ENCODE data around the gene GFPT1. TPM values are rescaled to one million over a fixed set of nuclear protein-coding genes. Genes with fewer than 3 reads are reported as not detected.

The GFPT1 gene
- total and polyA plus RNA-seq, 9 of the 15 experiments (the other 6 are each of a cell fraction or from before 2014, with no cell fraction given): 6.6 to 38.3 (median 15.9) TPM

DNA sequence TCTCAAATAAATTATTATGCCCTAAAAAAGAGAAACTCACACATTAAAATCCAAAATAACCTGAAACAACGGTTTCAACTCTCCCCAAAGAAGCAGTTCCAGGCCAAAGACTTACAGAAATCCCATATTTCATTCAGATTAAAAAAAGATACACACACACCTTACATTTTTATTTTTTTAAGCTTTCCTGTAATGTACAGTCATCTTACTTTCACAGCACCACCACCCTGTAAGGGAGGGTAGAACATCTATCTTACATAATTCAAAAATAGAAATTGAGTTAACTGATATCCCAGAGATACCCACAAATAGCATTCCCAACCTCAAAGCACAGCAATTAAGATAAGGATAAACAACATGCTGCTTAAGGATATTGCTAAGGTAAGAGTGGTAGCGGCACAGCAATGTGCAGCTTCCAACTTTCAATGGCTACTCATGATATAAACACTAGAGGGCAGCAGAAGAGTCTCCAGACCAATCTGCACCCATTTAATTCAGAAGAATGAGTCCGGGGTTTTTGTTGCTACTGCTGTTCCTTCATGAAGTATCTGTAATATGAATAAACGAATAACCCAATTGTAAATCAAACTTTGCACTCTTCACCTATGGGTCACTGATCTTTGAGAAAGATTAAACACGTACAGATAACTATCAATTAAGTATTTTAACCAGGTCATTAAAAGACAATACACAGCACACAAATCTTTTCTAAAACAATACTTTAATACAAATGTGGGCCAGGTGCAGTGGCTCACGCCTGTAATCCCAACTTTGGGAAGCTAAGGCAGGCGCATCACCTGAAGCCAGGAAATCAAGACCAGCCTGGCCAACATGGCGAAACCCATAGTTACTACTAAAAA lies 11.3 kb downstream of the GFPT1 start:
- no peak overlapping the region for H3K9ac ChIP-seq (ENCODE audit: insufficient read depth in 1 of 2, low read depth in 2 of 2, low read length in 2 of 2)
- H3K36me3 ChIP-seq (ENCODE audit: control insufficient read depth, insufficient read depth, low read length): peaks cover 25% of the 10 kb centered on the region; the same call in 2 of the 3 replicates
- H3K9me1 ChIP-seq (ENCODE audit: control insufficient read depth, insufficient read depth, low read length): no peaks in the 10 kb centered on the region
- ChIA-PET POLR2A (interaction anchor here (0.7 to 3.5 kb wide), 8 partner anchors 10 to 748 kb away, joined by 3 to 17 read pairs (median 6); partner anchors contain the start of genes GFPT1 and NFU1), CTCF (ENCODE audit: low intra/inter-chr PET ratio) (interaction anchor here (0.9 kb wide), 2 partner anchors 100 to 339 kb away, joined by 3 to 4 read pairs; no protein-coding TSS in a partner anchor)
- BruUV-seq (replicated peaks): no TSS peak
- 0 out of 3 replicates have a peak overlapping the region, but pooled peaks have one; percentile 14 for H3K27ac ChIP-seq (ENCODE audit: extremely low read depth, low read depth, low read length)
- intact Hi-C loops (cut with micrococcal nuclease): loop anchor here (1.0 to 10.0 kb wide), 4 partner anchors 12 to 337 kb away; partner anchors contain the start of genes GFPT1 and NFU1
- DNase-seq (ENCODE audit: extremely low read depth in 1 of 4, low spot score in 3 of 4) (peak; percentile 39 to 68 (median 52)), FAIRE-seq (peak; percentile 61), ATAC-seq (peak; percentile 85)
- peaks cover 0 to 5% of the 10 kb centered on the region in 2 experiments; a peak in 2 of 5 replicates for H3K4me1 ChIP-seq (replicated peaks in 1 of 2; ENCODE audit: control insufficient read depth in 2 of 2, insufficient read depth in 2 of 2, low read length in 2 of 2)
- H3K27me3 ChIP-seq (ENCODE audit: control insufficient read depth in 2 of 2, insufficient read depth in 2 of 2, low read length in 2 of 2): no peaks in the 10 kb centered on the region
- no peaks in the 10 kb centered on the region for H3K9me3 ChIP-seq (replicated peaks; ENCODE audit: control insufficient read depth, insufficient read depth, low read depth, low read length)
- H3K4me3 ChIP-seq: no peak overlapping the region
- H2AFZ ChIP-seq (ENCODE audit: low read depth, low read length): no peak overlapping the region
- H3K4me2 ChIP-seq (ENCODE audit: insufficient read depth, low read length): no peak overlapping the region
- in situ Hi-C loops (cut with MboI): no loop called here
- peaks cover 26% of the 10 kb centered on the region; the same call in 1 of the 2 replicates for H4K20me1 ChIP-seq (replicated peaks; ENCODE audit: control insufficient read depth, insufficient read depth, low read length)
- peaks cover 73% of the 10 kb centered on the region for H3K79me2 ChIP-seq (ENCODE audit: control insufficient read depth, insufficient read depth, low read length)
- 44% methylated on average over 8 of the region's 8 CpGs for WGBS (ENCODE audit: insufficient coverage, low coverage, missing lambda C conversion rate)
- TF ChIP-seq MEF2D (tag; conservative IDR thresholded peaks at IDR 0.05; ENCODE audit: low read depth) (peak; percentile 68; the same call in 1 of the 2 replicates), NFE2 (IDR thresholded peaks at IDR 0.05; ENCODE audit: low read depth) (peak; percentile 6; the same call in 1 of the 2 replicates), FOXJ3 (CRISPR knock-in tag; IDR thresholded peaks at IDR 0.05) (no peak), SMC3 (conservative IDR thresholded peaks at IDR 0.05; ENCODE audit: insufficient read depth, low read depth, low read length) (0 out of 2 replicates have a peak, but pooled peaks have one; percentile 25), DACH1 (IDR thresholded peaks at IDR 0.05; ENCODE audit: partially characterized antibody) (peak; percentile 18), YY1 (IDR thresholded peaks at IDR 0.05; ENCODE audit: borderline replicate concordance in 1 of 3, control insufficient read depth in 1 of 3, extremely low read depth in 1 of 3, insufficient read depth in 3 of 3, insufficient read length in 1 of 3, insufficient replicate concordance in 2 of 3, low read depth in 1 of 3, low read length in 2 of 3) (peak in 1 of 3 experiments; percentile 37), GATAD2B (IDR thresholded peaks at IDR 0.05; ENCODE audit: borderline replicate concordance) (0 out of 2 replicates have a peak, but pooled peaks have one; percentile 21), GTF2F1 (IDR thresholded peaks at IDR 0.05; ENCODE audit: low read depth, low read length) (no peak), MECOM (CRISPR knock-in tag; IDR thresholded peaks at IDR 0.05) (no peak), HDAC3 (IDR thresholded peaks at IDR 0.05; ENCODE audit: borderline replicate concordance, partially characterized antibody) (peak; percentile 43)
- TF ChIP-seq, protein P1, sequence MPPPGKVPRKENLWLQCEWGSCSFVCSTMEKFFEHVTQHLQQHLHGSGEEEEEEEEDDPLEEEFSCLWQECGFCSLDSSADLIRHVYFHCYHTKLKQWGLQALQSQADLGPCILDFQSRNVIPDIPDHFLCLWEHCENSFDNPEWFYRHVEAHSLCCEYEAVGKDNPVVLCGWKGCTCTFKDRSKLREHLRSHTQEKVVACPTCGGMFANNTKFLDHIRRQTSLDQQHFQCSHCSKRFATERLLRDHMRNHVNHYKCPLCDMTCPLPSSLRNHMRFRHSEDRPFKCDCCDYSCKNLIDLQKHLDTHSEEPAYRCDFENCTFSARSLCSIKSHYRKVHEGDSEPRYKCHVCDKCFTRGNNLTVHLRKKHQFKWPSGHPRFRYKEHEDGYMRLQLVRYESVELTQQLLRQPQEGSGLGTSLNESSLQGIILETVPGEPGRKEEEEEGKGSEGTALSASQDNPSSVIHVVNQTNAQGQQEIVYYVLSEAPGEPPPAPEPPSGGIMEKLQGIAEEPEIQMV (tag; conservative IDR thresholded peaks at IDR 0.05; ENCODE audit: low read depth): no peak
- TF ChIP-seq, protein P2, sequence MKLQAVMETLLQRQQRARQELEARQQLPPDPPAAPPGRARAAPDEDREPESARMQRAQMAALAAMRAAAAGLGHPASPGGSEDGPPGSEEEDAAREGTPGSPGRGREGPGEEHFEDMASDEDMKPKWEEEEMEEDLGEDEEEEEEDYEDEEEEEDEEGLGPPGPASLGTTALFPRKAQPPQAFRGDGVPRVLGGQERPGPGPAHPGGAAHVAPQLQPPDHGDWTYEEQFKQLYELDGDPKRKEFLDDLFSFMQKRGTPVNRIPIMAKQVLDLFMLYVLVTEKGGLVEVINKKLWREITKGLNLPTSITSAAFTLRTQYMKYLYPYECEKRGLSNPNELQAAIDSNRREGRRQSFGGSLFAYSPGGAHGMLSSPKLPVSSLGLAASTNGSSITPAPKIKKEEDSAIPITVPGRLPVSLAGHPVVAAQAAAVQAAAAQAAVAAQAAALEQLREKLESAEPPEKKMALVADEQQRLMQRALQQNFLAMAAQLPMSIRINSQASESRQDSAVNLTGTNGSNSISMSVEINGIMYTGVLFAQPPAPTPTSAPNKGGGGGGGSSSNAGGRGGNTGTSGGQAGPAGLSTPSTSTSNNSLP (IDR thresholded peaks at IDR 0.05; ENCODE audit: borderline replicate concordance, low read depth, low read length): peak; percentile 83; the same call in 1 of the 2 replicates
- TF ChIP-seq, protein P3, sequence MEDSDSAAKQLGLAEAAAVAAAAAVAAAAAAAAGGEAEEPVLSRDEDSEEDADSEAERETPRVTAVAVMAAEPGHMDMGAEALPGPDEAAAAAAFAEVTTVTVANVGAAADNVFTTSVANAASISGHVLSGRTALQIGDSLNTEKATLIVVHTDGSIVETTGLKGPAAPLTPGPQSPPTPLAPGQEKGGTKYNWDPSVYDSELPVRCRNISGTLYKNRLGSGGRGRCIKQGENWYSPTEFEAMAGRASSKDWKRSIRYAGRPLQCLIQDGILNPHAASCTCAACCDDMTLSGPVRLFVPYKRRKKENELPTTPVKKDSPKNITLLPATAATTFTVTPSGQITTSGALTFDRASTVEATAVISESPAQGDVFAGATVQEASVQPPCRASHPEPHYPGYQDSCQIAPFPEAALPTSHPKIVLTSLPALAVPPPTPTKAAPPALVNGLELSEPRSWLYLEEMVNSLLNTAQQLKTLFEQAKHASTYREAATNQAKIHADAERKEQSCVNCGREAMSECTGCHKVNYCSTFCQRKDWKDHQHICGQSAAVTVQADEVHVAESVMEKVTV (CRISPR knock-in tag; IDR thresholded peaks at IDR 0.05): peak; percentile 24; the same call in 1 of the 2 replicates
